Measurements from ENCODE around the gene KRT4.

DNA sequence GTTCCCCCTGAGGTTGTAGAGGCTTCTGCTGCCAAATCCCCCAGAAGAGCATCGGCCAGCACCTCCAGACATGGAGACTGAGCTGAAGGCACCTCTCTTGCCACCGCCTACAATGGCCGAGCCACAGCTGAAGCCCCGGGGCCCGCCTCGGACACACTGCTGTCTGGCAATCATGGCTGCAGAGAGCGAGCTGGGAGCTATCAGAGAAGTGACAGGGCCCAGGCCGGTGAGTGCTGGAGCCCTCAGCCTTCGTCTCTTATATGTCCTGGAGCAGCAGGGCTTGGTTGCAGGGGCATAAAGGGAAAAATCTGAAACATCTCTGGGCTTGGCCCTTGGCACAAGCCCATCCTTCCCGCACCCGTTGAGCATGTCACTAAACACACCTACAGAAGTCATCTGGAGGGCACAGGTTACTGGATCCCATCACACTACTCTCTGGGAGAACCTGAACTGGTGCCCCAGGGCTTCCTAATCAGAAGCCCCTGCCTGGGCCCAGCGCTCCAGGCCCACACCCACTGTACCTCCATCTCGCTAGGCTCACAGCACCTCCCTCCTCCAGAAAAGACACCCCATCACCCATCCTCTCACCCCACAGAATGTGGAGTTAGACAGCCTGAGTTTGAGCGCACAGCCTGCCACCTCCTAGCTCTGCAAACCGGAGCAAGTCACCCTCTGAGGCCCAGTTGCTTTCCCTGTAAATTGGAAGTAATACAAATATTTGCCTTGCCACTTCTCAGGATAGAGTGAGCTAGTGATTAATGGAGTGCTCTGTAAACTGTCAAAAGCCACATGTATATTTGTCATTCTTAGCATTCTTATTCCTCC, at the start of gene KRT4:
- TF ChIP-seq, protein P1, sequence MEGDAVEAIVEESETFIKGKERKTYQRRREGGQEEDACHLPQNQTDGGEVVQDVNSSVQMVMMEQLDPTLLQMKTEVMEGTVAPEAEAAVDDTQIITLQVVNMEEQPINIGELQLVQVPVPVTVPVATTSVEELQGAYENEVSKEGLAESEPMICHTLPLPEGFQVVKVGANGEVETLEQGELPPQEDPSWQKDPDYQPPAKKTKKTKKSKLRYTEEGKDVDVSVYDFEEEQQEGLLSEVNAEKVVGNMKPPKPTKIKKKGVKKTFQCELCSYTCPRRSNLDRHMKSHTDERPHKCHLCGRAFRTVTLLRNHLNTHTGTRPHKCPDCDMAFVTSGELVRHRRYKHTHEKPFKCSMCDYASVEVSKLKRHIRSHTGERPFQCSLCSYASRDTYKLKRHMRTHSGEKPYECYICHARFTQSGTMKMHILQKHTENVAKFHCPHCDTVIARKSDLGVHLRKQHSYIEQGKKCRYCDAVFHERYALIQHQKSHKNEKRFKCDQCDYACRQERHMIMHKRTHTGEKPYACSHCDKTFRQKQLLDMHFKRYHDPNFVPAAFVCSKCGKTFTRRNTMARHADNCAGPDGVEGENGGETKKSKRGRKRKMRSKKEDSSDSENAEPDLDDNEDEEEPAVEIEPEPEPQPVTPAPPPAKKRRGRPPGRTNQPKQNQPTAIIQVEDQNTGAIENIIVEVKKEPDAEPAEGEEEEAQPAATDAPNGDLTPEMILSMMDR (IDR thresholded peaks at IDR 0.05), result no peak
- TF ChIP-seq POLR2A (IDR thresholded peaks at IDR 0.05), result no peak
